CD4-positive, alpha-beta T cell treated with Interleukin-17A for 1 hour (primary cell): Measurements from ENCODE around the gene UBR2.
A peak's percentile ranks its signal among the peaks of the same experiment; 100 is the strongest.
"Not testable (repeated sequence)": the region's sequence is repeated elsewhere in the genome, so short reads cannot be mapped to it uniquely, and the experiment has no call there.

Experiments used
- DNase-seq: peaks from one replicate; pipeline ENCODE4 v3.0.0-alpha.2; 2020

UBR2 gene

GRCh38 chr6:42693725-42694323, 130.0 kb downstream of the UBR2 start:
- DNase-seq, result peak; percentile 17

- DNase-seq, result no peak
Measured at GRCh38 chr6:42694586-42694985, 130.8 kb downstream of the UBR2 start.

- no peak for DNase-seq
Measured at GRCh38 chr6:42696526-42697267, 132.9 kb downstream of the UBR2 start.

GRCh38 chr6:42697268-42697655, 133.4 kb downstream of the UBR2 start:
- no peak for DNase-seq

- no peak for DNase-seq
Measured at GRCh38 chr6:42698217-42698616, 134.4 kb downstream of the UBR2 start.

- DNase-seq, result no peak
Measured at GRCh38 chr6:42702200-42702599, 138.4 kb downstream of the UBR2 start.

GRCh38 chr6:42702786-42703185, 139.0 kb downstream of the UBR2 start:
- not testable (repeated sequence) for DNase-seq

GRCh38 chr6:42704251-42704936, 140.6 kb downstream of the UBR2 start:
- DNase-seq, result no peak

- no peak for DNase-seq
Measured at GRCh38 chr6:42704937-42705374, 141.1 kb downstream of the UBR2 start.

GRCh38 chr6:42707595-42707994, 143.8 kb downstream of the UBR2 start:
- no peak for DNase-seq

GRCh38 chr6:42708096-42708495, 144.3 kb downstream of the UBR2 start:
- no peak for DNase-seq

GRCh38 chr6:42709871-42710270, 146.0 kb downstream of the UBR2 start:
- DNase-seq, result no peak

- no peak for DNase-seq
Measured at GRCh38 chr6:42710316-42710715, 146.5 kb downstream of the UBR2 start.

- DNase-seq, result no peak
Measured at GRCh38 chr6:42711930-42712329, 148.1 kb downstream of the UBR2 start.

GRCh38 chr6:42714098-42714761, 150.4 kb downstream of the UBR2 start:
- no peak for DNase-seq

GRCh38 chr6:42715871-42716270, 152.0 kb downstream of the UBR2 start:
- DNase-seq, result no peak

- no peak for DNase-seq
Measured at GRCh38 chr6:42720739-42721138, 156.9 kb downstream of the UBR2 start.

- no peak for DNase-seq
Measured at GRCh38 chr6:42722497-42722896, 158.7 kb downstream of the UBR2 start, which contains the start of gene PRPH2. PRPH2 (minus strand) TSS chr6:42722597; CDS start chr6:42722334, 263 bp downstream.

GRCh38 chr6:42724825-42725224, 161.0 kb downstream of the UBR2 start:
- DNase-seq, result no peak

- DNase-seq, result peak; percentile 3
Measured at GRCh38 chr6:42726026-42726425, 162.2 kb downstream of the UBR2 start.

- DNase-seq, result peak; percentile 89
Measured at GRCh38 chr6:42726485-42727086, 162.8 kb downstream of the UBR2 start.

GRCh38 chr6:42727087-42727611, 163.3 kb downstream of the UBR2 start:
- DNase-seq, result peak; percentile 10

- no peak for DNase-seq
Measured at GRCh38 chr6:42727627-42728026, 163.8 kb downstream of the UBR2 start.
